ENCODE results near the gene C1orf21. TPM values are rescaled to one million over a fixed set of nuclear protein-coding genes. Genes with fewer than 3 reads are reported as not detected.

C1orf21 gene
- total RNA-seq, 1 donor from 2014 or later: 0.09 TPM

- intact Hi-C loops (cut with micrococcal nuclease): no loop called here
- Mint-ChIP-seq H3K27me3 (peaks cover 2% of the 10 kb centered on the region), H3K4me1 (no peaks in the 10 kb centered on the region), H3K4me3 (no peak overlapping the region), H3K36me3 (ENCODE audit: low read depth) (no peaks in the 10 kb centered on the region), H3K9me3 (peaks cover 2% of the 10 kb centered on the region), H3K27ac (no peak overlapping the region)
- ChIA-PET POLR2A (no interaction called here), CTCF (no interaction called here)
- ATAC-seq (ENCODE audit: low read depth) (no peak), DNase-seq (no peak)
- TF ChIP-seq, protein P1, sequence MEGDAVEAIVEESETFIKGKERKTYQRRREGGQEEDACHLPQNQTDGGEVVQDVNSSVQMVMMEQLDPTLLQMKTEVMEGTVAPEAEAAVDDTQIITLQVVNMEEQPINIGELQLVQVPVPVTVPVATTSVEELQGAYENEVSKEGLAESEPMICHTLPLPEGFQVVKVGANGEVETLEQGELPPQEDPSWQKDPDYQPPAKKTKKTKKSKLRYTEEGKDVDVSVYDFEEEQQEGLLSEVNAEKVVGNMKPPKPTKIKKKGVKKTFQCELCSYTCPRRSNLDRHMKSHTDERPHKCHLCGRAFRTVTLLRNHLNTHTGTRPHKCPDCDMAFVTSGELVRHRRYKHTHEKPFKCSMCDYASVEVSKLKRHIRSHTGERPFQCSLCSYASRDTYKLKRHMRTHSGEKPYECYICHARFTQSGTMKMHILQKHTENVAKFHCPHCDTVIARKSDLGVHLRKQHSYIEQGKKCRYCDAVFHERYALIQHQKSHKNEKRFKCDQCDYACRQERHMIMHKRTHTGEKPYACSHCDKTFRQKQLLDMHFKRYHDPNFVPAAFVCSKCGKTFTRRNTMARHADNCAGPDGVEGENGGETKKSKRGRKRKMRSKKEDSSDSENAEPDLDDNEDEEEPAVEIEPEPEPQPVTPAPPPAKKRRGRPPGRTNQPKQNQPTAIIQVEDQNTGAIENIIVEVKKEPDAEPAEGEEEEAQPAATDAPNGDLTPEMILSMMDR (IDR thresholded peaks at IDR 0.05): no peak
Measured at GRCh38 chr1:184650177-184650866, 263.5 kb downstream of the C1orf21 start.

DNA sequence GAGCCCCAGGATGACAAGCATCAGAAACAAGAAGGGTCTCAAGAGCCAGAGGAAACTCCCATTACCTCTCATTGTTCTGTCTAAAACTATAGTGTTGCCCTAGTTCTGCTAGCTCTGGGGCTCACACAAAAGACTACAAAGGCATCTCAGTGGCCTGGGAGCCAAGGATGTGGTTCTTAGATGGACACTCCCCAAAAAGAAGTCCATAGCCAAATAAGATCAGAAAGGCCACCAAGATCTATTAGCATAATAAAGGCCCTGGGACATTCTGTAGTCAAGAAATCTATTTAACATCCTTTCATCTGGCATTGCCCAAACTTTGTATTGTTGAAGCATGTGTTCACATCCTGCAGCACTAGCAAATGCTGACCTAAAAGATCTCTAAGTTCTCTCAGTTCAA is 268.4 kb downstream of the C1orf21 start:
- TF ChIP-seq, protein P1 (IDR thresholded peaks at IDR 0.05): no peak
- no peaks in the 10 kb centered on the region for H3K9me3 Mint-ChIP-seq
- ATAC-seq (ENCODE audit: low read depth) (no peak), DNase-seq (no peak)
- H3K27ac Mint-ChIP-seq: no peak overlapping the region
- CTCF ChIA-PET: no interaction called here
- intact Hi-C loops (cut with micrococcal nuclease): no loop called here
- POLR2A ChIA-PET: no interaction called here
- peaks cover 2% of the 10 kb centered on the region for H3K27me3 Mint-ChIP-seq
- H3K36me3 Mint-ChIP-seq (ENCODE audit: low read depth): no peaks in the 10 kb centered on the region
- H3K4me3 Mint-ChIP-seq: no peak overlapping the region
- no peaks in the 10 kb centered on the region for H3K4me1 Mint-ChIP-seq

DNA sequence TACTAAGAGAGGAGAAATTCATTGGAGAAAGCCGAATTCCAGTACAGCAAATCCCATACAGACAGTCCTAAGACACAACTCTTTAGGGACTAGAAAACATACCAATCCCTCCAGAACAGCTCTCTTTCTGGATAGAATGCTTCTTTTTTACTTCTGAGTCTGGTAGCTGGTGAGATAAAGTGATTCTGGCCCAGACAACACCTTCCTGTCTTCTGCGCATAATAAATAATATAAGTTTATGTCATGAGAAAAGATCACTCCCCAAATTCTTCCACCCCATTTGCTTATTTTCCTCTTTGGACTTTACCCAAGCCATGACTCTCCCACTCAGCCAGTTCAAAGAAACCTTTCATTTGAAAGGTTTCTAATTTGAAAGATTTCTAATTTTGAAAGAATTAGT is 269.4 kb downstream of the C1orf21 start:
- Mint-ChIP-seq H3K9me3 (no peaks in the 10 kb centered on the region), H3K27ac (no peak overlapping the region), H3K36me3 (ENCODE audit: low read depth) (no peaks in the 10 kb centered on the region), H3K27me3 (peaks cover 2% of the 10 kb centered on the region), H3K4me3 (no peak overlapping the region), H3K4me1 (no peaks in the 10 kb centered on the region)
- DNase-seq (no peak), ATAC-seq (ENCODE audit: low read depth) (no peak)
- ChIA-PET POLR2A (no interaction called here), CTCF (no interaction called here)
- TF ChIP-seq, protein P1 (IDR thresholded peaks at IDR 0.05): no peak
- intact Hi-C loops (cut with micrococcal nuclease): no loop called here

DNA sequence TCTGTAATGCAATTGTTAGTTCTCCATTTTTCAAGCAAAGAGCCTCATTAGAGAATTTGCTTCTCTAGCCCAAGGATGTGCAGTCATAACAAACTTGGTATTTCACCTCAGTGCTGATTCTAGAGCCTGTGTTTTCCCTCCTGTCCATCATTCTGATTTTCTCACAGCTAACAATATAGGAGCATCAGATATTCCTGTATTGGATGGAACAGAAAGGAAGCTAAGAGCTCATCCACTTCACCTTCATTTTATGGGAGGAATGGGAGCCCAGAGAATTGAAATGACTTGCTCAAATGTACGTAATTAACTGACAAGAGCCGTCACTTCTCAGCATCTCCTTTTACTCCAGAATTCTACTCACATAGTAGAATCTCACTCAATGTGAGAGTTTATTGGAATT is 271.2 kb downstream of the C1orf21 start:
- no peak for DNase-seq
- TF ChIP-seq, protein P1 (IDR thresholded peaks at IDR 0.05): no peak
- peaks cover 2% of the 10 kb centered on the region for H3K27me3 Mint-ChIP-seq
- no peaks in the 10 kb centered on the region for H3K4me1 Mint-ChIP-seq
- POLR2A ChIA-PET: no interaction called here
- H3K9me3 Mint-ChIP-seq: no peaks in the 10 kb centered on the region
- ATAC-seq (ENCODE audit: low read depth): no peak
- H3K36me3 Mint-ChIP-seq (ENCODE audit: low read depth): no peaks in the 10 kb centered on the region
- CTCF ChIA-PET: no interaction called here
- no peak overlapping the region for H3K27ac Mint-ChIP-seq
- intact Hi-C loops (cut with micrococcal nuclease): no loop called here
- H3K4me3 Mint-ChIP-seq: no peak overlapping the region

- intact Hi-C loops (cut with micrococcal nuclease): no loop called here
- no peak for ATAC-seq (ENCODE audit: low read depth)
- Mint-ChIP-seq H3K4me3 (no peak overlapping the region), H3K27me3 (peaks cover 13% of the 10 kb centered on the region), H3K9me3 (no peaks in the 10 kb centered on the region), H3K27ac (no peak overlapping the region), H3K4me1 (peaks cover 2% of the 10 kb centered on the region), H3K36me3 (ENCODE audit: low read depth) (no peaks in the 10 kb centered on the region)
- no peak for DNase-seq
- POLR2A ChIA-PET: no interaction called here
- TF ChIP-seq, protein P1 (IDR thresholded peaks at IDR 0.05): no peak
- CTCF ChIA-PET: no interaction called here
Measured at GRCh38 chr1:184660462-184661191, 273.8 kb downstream of the C1orf21 start.
